Testis (tissue), 3 donors: ENCODE results near the gene MAPKAP1. TPM values are rescaled to one million over a fixed set of nuclear protein-coding genes. Genes with fewer than 3 reads are reported as not detected.

ENCODE experiments used
- DNase-seq: peaks from one replicate; pipeline ENCODE4 v3.0.0-alpha.2; 2019
- H3K27ac ChIP-seq, 2 donors: fragments of 200-600 bp; sonication (generic); one replicate each; pipeline ENCODE4 v1.5.1; 2019
- H3K27me3 ChIP-seq: fragments of 200-600 bp; sonication (generic); one replicate; pipeline ENCODE4 v1.5.1; 2019
- H3K36me3 ChIP-seq: fragments of 200-600 bp; sonication (generic); one replicate; pipeline ENCODE4 v1.5.1; 2017; ENCODE audit warnings: low read depth; ENCODE audit errors: missing control alignments
- H3K4me1 ChIP-seq: fragments of 200-600 bp; sonication (generic); one replicate; pipeline ENCODE4 v1.5.1; 2019
- H3K4me3 ChIP-seq, 2 donors: fragments of 200-600 bp; sonication (generic); one replicate each; pipeline ENCODE4 v1.5.1; 2017 to 2019
- H3K9me3 ChIP-seq: fragments of 200-600 bp; sonication (generic); one replicate; pipeline ENCODE4 v1.5.1; 2017
- POLR2A ChIP-seq: fragments of 450-650 bp; IDR thresholded peaks from one replicate; pipeline ENCODE4 v1.6.1; 2017; ENCODE audit warnings: antibody characterized with exemption, mild to moderate bottlenecking, moderate library complexity
- WGBS, 2 donors: methylation state at CpG; one replicate each; pipeline ENCODE4 v1.1.5; 2018; 5-methylcytosine and 5-hydroxymethylcytosine counted together
- intact Hi-C: fragments of 100-400 bp; cut with DNase I; formaldehyde crosslinking; loops from one replicate; pipeline ENCODE4 v1.15.1; 2023; ENCODE audit warnings: low total_unique reads
- polyA plus RNA-seq: library from polyadenylated mRNA; stranded (reverse); fragments of 350-450 nt; fragmentation: Illumina TruSeq; extraction: RNeasy Lipid Tissue Mini Kit (QIAGEN cat#74804); gene quantifications from one replicate; pipeline ENCODE4 v1.2.3, GENCODE V29; 2014; ENCODE audit warnings: low read depth, low replicate concordance; ENCODE audit not compliant: insufficient read depth
- total RNA-seq, 2 donors: library from RNA; depleted of rRNA; stranded (reverse); fragments of >200 nt; gene quantifications; one replicate each; pipeline ENCODE4 v1.2.3, GENCODE V29; 2016
- TF ChIP-seq, protein P1 (sequence below), 3 experiments: fragments of 450-650 bp in 2 of 3; fragments of 200-600 bp in 1 of 3; sonication (generic) in 1 of 3; IDR thresholded peaks; one replicate each; pipeline ENCODE4 v1.5.1; 2016 to 2019; ENCODE audit warnings: antibody characterized with exemption in 3 of 3, mild to moderate bottlenecking in 2 of 3, moderate library complexity in 1 of 3

The MAPKAP1 gene
- total and polyA plus RNA-seq, 3 donors from 2014 or later, result 112 to 135 (median 115) TPM

DNA sequence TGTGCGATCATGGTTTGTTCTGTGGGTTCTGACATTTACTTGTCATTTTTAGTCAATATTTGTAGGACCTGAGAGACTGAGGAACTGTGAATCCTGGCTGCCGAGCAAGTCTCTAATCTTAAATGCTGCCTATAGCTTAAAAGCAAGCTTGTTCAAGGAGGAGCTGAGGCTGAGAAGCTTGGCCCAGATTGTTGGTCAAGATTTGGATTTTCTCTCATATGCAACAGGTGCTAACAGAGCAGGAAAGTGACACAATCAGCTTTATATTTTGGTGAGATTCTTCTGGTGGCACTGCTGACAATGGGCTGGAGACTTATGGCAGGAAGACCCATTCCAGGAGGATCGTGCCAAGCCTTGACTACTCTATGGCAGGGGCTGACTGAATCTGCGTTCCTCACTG is 192.5 kb downstream of the MAPKAP1 start:
- Histone ChIP-seq H3K4me3 (no peak overlapping the region), H3K36me3 (no peaks in the 10 kb centered on the region), H3K4me1 (no peaks in the 10 kb centered on the region), H3K27me3 (no peaks in the 10 kb centered on the region), H3K27ac (no peak overlapping the region), H3K9me3 (no peaks in the 10 kb centered on the region)
- WGBS, 2 donors, result 95 to 99% methylated on average over 4 of the region's 4 CpGs
- no peak for DNase-seq
- intact Hi-C loops, result no loop called here
- TF ChIP-seq, protein P1, sequence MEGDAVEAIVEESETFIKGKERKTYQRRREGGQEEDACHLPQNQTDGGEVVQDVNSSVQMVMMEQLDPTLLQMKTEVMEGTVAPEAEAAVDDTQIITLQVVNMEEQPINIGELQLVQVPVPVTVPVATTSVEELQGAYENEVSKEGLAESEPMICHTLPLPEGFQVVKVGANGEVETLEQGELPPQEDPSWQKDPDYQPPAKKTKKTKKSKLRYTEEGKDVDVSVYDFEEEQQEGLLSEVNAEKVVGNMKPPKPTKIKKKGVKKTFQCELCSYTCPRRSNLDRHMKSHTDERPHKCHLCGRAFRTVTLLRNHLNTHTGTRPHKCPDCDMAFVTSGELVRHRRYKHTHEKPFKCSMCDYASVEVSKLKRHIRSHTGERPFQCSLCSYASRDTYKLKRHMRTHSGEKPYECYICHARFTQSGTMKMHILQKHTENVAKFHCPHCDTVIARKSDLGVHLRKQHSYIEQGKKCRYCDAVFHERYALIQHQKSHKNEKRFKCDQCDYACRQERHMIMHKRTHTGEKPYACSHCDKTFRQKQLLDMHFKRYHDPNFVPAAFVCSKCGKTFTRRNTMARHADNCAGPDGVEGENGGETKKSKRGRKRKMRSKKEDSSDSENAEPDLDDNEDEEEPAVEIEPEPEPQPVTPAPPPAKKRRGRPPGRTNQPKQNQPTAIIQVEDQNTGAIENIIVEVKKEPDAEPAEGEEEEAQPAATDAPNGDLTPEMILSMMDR (IDR thresholded peaks at IDR 0.05), result no peak
- no peak for TF ChIP-seq POLR2A

DNA sequence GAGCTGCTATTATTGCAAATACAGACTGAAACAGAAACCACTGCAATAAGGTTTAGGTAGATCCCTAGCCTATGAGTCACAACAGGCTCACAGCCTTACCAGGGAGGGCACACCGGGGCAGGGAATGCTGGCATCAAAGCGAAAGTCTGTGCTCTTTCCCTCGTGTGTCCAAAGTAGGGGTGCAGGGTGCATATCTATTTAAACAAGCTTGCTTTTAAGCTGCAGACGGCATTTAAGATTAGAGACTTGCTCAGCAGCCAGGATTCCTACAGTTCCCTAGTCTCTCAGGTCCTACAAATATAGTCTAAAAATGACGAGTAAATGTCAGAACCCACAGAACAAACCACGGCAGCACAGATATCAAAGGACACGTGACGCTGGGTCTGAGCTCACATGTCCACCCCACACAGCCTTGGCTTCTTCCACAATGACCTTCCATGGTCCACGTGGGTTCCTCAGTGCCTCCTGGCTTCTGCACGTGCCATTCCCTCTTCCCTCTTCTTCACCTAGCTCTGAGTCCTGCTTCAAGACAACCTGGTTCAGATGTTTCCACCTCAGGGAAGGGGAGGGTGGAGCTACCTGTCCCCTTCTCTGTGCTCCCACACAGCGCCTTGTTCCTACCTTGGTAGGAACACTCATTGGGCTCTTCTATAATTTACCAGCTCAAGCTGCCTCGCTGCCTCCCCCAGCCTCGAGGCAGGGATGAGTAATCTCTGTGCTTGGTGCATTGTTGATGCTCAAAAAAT is 193.2 kb downstream of the MAPKAP1 start:
- no peak for TF ChIP-seq POLR2A
- TF ChIP-seq, protein P1 (IDR thresholded peaks at IDR 0.05), result no peak
- no peak overlapping the region for H3K27ac ChIP-seq
- 78 to 85% methylated on average over 13 of the region's 13 CpGs for WGBS, 2 donors
- intact Hi-C loops, result no loop called here
- H3K9me3 ChIP-seq, result no peaks in the 10 kb centered on the region
- H3K4me1 ChIP-seq, result no peaks in the 10 kb centered on the region
- no peak for DNase-seq
- H3K27me3 ChIP-seq, result no peaks in the 10 kb centered on the region
- no peak overlapping the region for H3K4me3 ChIP-seq
- H3K36me3 ChIP-seq, result no peaks in the 10 kb centered on the region

GRCh38 chr9:125513303-125513667 is 193.7 kb downstream of the MAPKAP1 start:
- WGBS, 2 donors, result 71 to 78% methylated on average over 2 of the region's 2 CpGs

DNA sequence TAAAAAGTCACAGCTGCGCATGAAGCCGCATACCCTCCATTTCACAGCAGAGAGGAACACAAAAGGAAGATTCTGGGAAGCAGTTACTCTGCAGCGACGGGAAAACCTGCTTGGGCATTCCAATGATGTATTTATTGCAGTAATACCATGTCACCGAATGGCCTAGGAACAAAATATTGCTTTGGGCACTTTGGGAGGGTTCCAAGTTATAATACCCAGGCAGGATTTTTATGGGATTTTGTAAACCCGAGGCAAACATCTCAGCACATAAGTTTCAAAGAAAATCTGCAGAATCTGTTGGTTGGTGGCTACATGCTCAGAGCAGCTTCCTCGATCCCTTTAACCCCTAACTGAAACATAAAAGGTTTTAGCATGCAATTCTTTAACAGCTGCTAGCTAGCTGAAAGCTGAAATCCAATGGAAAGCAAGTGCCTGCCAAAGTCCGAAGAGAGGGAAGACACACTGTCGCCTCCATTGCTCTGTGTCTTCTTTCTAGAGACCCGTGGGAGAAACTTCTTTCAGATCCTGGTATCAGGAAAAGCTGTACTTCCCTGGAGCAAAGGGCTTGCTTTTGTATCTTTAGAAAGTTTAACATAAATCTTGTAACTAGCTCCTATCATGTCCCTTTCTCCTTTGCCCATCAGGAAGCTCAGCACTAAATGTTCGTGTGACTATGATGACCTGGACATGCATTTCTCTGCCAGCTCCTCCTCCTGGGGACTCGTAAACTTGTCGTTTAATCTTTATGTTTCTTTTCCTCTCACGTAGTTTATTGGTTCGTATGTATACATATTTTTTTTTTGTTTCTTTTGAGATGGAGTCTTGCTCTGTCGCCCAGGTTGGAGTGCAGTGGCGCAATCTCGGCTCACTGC is 195.0 kb downstream of the MAPKAP1 start:
- no peaks in the 10 kb centered on the region for H3K36me3 ChIP-seq
- H3K4me1 ChIP-seq, result no peaks in the 10 kb centered on the region
- H3K27ac ChIP-seq, result no peak overlapping the region
- no peaks in the 10 kb centered on the region for H3K27me3 ChIP-seq
- no peak overlapping the region for H3K4me3 ChIP-seq
- TF ChIP-seq POLR2A, result no peak
- TF ChIP-seq, protein P1 (IDR thresholded peaks at IDR 0.05), result no peak
- H3K9me3 ChIP-seq, result no peaks in the 10 kb centered on the region
- no peak for DNase-seq
- intact Hi-C loops, result no loop called here
- WGBS, 2 donors, result 80 to 81% methylated on average over 18 of the region's 18 CpGs

More at GRCh38 chr9:125513303-125513667, 193.7 kb downstream of the MAPKAP1 start:
- Histone ChIP-seq H3K27me3 (no peaks in the 10 kb centered on the region), H3K36me3 (no peaks in the 10 kb centered on the region), H3K4me1 (no peaks in the 10 kb centered on the region), H3K4me3 (no peak overlapping the region), H3K9me3 (no peaks in the 10 kb centered on the region), H3K27ac (no peak overlapping the region)
- intact Hi-C loops, result no loop called here
- DNase-seq, result no peak
- TF ChIP-seq POLR2A, result no peak
- TF ChIP-seq, protein P1 (IDR thresholded peaks at IDR 0.05), result no peak
